Neural cell (in vitro differentiated cells): ENCODE data around the gene YPEL4.

Source experiments
- EZH2 ChIP-seq: fragments of 200-600, 300-800 bp; shearing (Covaris generic), sonication (generic); IDR thresholded peaks from 2 replicates; pipeline ENCODE4 v1.6.1; 2014; ENCODE audit warnings: antibody characterized with exemption, low read length, borderline replicate concordance, mild to moderate bottlenecking; ENCODE audit not compliant: insufficient read depth, poor library complexity, severe bottlenecking
- MXI1 ChIP-seq: fragments of 450-650 bp; conservative IDR thresholded peaks from 2 replicates; pipeline ENCODE4 v1.6.1; 2014; ENCODE audit warnings: antibody characterized with exemption, mild to moderate bottlenecking; ENCODE audit not compliant: poor library complexity, severe bottlenecking
- TAF1 ChIP-seq: IDR thresholded peaks from 2 replicates; pipeline ENCODE4 v1.6.1; 2012; ENCODE audit warnings: low read depth
- TF ChIP-seq, protein P1 (sequence below): fragments of 450-650 bp; IDR thresholded peaks from 2 replicates; pipeline ENCODE4 v1.5.1; 2014; ENCODE audit warnings: antibody characterized with exemption, mild to moderate bottlenecking, moderate library complexity; ENCODE audit not compliant: poor library complexity, severe bottlenecking

DNA sequence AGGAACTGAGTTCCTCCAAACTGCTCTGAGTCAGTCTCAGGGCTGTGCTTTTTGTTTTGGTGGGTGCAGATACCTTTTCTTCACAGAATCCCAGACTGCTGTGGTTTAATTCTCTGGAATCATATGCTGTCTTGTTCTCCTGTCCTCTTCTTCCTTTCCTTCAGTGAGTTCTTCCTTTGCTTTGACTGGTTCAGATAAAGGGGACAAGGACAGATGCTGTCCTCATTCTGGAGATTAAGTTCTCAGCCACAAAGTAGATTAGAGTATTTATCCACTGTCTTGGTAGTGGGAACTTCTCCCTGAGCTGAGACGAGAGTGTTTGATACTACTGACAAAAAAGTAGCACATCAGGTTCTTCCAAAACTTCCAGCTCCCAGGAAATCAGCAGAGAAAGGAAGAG is 31.5 kb upstream of the YPEL4 start:
- TF ChIP-seq EZH2 (no peak), MXI1 (no peak), TAF1 (no peak)
- TF ChIP-seq, protein P1, sequence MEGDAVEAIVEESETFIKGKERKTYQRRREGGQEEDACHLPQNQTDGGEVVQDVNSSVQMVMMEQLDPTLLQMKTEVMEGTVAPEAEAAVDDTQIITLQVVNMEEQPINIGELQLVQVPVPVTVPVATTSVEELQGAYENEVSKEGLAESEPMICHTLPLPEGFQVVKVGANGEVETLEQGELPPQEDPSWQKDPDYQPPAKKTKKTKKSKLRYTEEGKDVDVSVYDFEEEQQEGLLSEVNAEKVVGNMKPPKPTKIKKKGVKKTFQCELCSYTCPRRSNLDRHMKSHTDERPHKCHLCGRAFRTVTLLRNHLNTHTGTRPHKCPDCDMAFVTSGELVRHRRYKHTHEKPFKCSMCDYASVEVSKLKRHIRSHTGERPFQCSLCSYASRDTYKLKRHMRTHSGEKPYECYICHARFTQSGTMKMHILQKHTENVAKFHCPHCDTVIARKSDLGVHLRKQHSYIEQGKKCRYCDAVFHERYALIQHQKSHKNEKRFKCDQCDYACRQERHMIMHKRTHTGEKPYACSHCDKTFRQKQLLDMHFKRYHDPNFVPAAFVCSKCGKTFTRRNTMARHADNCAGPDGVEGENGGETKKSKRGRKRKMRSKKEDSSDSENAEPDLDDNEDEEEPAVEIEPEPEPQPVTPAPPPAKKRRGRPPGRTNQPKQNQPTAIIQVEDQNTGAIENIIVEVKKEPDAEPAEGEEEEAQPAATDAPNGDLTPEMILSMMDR: no peak
